ENCODE measurements around the gene RASEF.

RASEF gene

GRCh38 chr9:83056911-83057310, 6.0 kb downstream of the RASEF start:
- no peak for DNase-seq (ENCODE audit: low read depth, low spot score)

- DNase-seq (ENCODE audit: low read depth, low spot score): no peak
Measured at GRCh38 chr9:83056174-83056573, 6.8 kb downstream of the RASEF start.

GRCh38 chr9:83047839-83048775, 14.8 kb downstream of the RASEF start:
- no peak for DNase-seq (ENCODE audit: low read depth, low spot score)

GRCh38 chr9:83043597-83043996, 19.3 kb downstream of the RASEF start:
- no peak for DNase-seq (ENCODE audit: low read depth, low spot score)

- no peak for DNase-seq (ENCODE audit: low read depth, low spot score)
Measured at GRCh38 chr9:83041771-83042170, 21.2 kb downstream of the RASEF start.

- DNase-seq (ENCODE audit: low read depth, low spot score): no peak
Measured at GRCh38 chr9:83039303-83039702, 23.6 kb downstream of the RASEF start.

GRCh38 chr9:83036043-83036442, 26.9 kb downstream of the RASEF start:
- DNase-seq (ENCODE audit: low read depth, low spot score): no peak

- DNase-seq (ENCODE audit: low read depth, low spot score): no peak
Measured at GRCh38 chr9:83035143-83035542, 27.8 kb downstream of the RASEF start.

- no peak for DNase-seq (ENCODE audit: low read depth, low spot score)
Measured at GRCh38 chr9:83034587-83034986, 28.4 kb downstream of the RASEF start.

GRCh38 chr9:83034026-83034425, 28.9 kb downstream of the RASEF start:
- no peak for DNase-seq (ENCODE audit: low read depth, low spot score)

- DNase-seq (ENCODE audit: low read depth, low spot score): no peak
Measured at GRCh38 chr9:83032065-83032625, 30.8 kb downstream of the RASEF start.

GRCh38 chr9:83030391-83031107, 32.4 kb downstream of the RASEF start:
- DNase-seq (ENCODE audit: low read depth, low spot score): no peak

GRCh38 chr9:83029531-83030137, 33.3 kb downstream of the RASEF start:
- no peak for DNase-seq (ENCODE audit: low read depth, low spot score)

- no peak for DNase-seq (ENCODE audit: low read depth, low spot score)
Measured at GRCh38 chr9:83027153-83027891, 35.6 kb downstream of the RASEF start.

GRCh38 chr9:83024506-83025125, 38.3 kb downstream of the RASEF start:
- DNase-seq (ENCODE audit: low read depth, low spot score): no peak

GRCh38 chr9:83023151-83023550, 39.8 kb downstream of the RASEF start:
- no peak for DNase-seq (ENCODE audit: low read depth, low spot score)

GRCh38 chr9:83020864-83021263, 42.1 kb downstream of the RASEF start:
- no peak for DNase-seq (ENCODE audit: low read depth, low spot score)

- no peak for DNase-seq (ENCODE audit: low read depth, low spot score)
Measured at GRCh38 chr9:83020327-83020726, 42.6 kb downstream of the RASEF start.

- DNase-seq (ENCODE audit: low read depth, low spot score): no peak
Measured at GRCh38 chr9:83019246-83019645, 43.7 kb downstream of the RASEF start.

GRCh38 chr9:83015897-83016296, 47.0 kb downstream of the RASEF start:
- no peak for DNase-seq (ENCODE audit: low read depth, low spot score)
